ENCODE measurements around the gene UNK.
"Not testable (repeated sequence)": the region's sequence is repeated elsewhere in the genome, so short reads cannot be mapped to it uniquely, and the experiment has no call there.

UNK gene

GRCh38 chr17:75847614-75848522, 63.3 kb downstream of the UNK start:
- H3K36me3 ChIP-seq = peaks cover 70% of the 10 kb centered on the region
- no peaks in the 10 kb centered on the region for H3K9me3 ChIP-seq (ENCODE audit: severe bottlenecking)
- no peak overlapping the region for H3K27ac ChIP-seq
- no peaks in the 10 kb centered on the region for H3K27me3 ChIP-seq (ENCODE audit: insufficient read depth, low read depth, severe bottlenecking)
- no peak overlapping the region for H3K4me3 ChIP-seq (ENCODE audit: low read depth, low read length)
- DNase-seq = no peak
- no peak for TF ChIP-seq CTCF (IDR thresholded peaks at IDR 0.05; ENCODE audit: low read depth, low read length)

- H3K9me3 ChIP-seq (ENCODE audit: severe bottlenecking) = no peaks in the 10 kb centered on the region
- peaks cover 71% of the 10 kb centered on the region for H3K36me3 ChIP-seq
- no peak overlapping the region; the same call in 1 of the 2 replicates for H3K27ac ChIP-seq
- TF ChIP-seq CTCF (IDR thresholded peaks at IDR 0.05; ENCODE audit: low read depth, low read length) = peak; percentile 87
- no peaks in the 10 kb centered on the region for H3K27me3 ChIP-seq (ENCODE audit: insufficient read depth, low read depth, severe bottlenecking)
- no peak overlapping the region for H3K4me3 ChIP-seq (ENCODE audit: low read depth, low read length)
- DNase-seq = peak; percentile 94
These were observed 64.1 kb downstream of the UNK start for GRCh38 chr17:75848523-75849278.

GRCh38 chr17:75849279-75849646, 64.7 kb downstream of the UNK start:
- DNase-seq = no peak
- H3K27ac ChIP-seq = no peak overlapping the region
- H3K36me3 ChIP-seq = peaks cover 71% of the 10 kb centered on the region
- TF ChIP-seq CTCF (IDR thresholded peaks at IDR 0.05; ENCODE audit: low read depth, low read length) = no peak
- no peaks in the 10 kb centered on the region for H3K9me3 ChIP-seq (ENCODE audit: severe bottlenecking)
- no peak overlapping the region for H3K4me3 ChIP-seq (ENCODE audit: low read depth, low read length)
- H3K27me3 ChIP-seq (ENCODE audit: insufficient read depth, low read depth, severe bottlenecking) = no peaks in the 10 kb centered on the region

- Histone ChIP-seq H3K36me3 (peaks cover 71% of the 10 kb centered on the region), H3K4me3 (ENCODE audit: low read depth, low read length) (no peak overlapping the region), H3K27ac (no peak overlapping the region), H3K9me3 (ENCODE audit: severe bottlenecking) (no peaks in the 10 kb centered on the region), H3K27me3 (ENCODE audit: insufficient read depth, low read depth, severe bottlenecking) (no peaks in the 10 kb centered on the region)
- DNase-seq = no peak
- no peak for TF ChIP-seq CTCF (IDR thresholded peaks at IDR 0.05; ENCODE audit: low read depth, low read length)
These were observed 65.1 kb downstream of the UNK start for GRCh38 chr17:75849724-75850123.

GRCh38 chr17:75850928-75851692, 66.5 kb downstream of the UNK start:
- no peak for DNase-seq
- H3K36me3 ChIP-seq = peaks cover 64% of the 10 kb centered on the region
- no peaks in the 10 kb centered on the region for H3K27me3 ChIP-seq (ENCODE audit: insufficient read depth, low read depth, severe bottlenecking)
- H3K9me3 ChIP-seq (ENCODE audit: severe bottlenecking) = no peaks in the 10 kb centered on the region
- no peak overlapping the region for H3K4me3 ChIP-seq (ENCODE audit: low read depth, low read length)
- no peak overlapping the region for H3K27ac ChIP-seq
- no peak for TF ChIP-seq CTCF (IDR thresholded peaks at IDR 0.05; ENCODE audit: low read depth, low read length)

- H3K36me3 ChIP-seq = peaks cover 58% of the 10 kb centered on the region
- H3K9me3 ChIP-seq (ENCODE audit: severe bottlenecking); H3K27me3 ChIP-seq (ENCODE audit: insufficient read depth, low read depth, severe bottlenecking); DNase-seq; H3K27ac ChIP-seq; H3K4me3 ChIP-seq (ENCODE audit: low read depth, low read length): not testable (repeated sequence)
These were observed 67.0 kb downstream of the UNK start for GRCh38 chr17:75851693-75851991.

All from WERI-Rb-1 (cell line).